ENCODE measurements around the gene TAOK3. TPM values are rescaled to one million over a fixed set of nuclear protein-coding genes. Genes with fewer than 3 reads are reported as not detected.

The TAOK3 gene
- total and polyA plus RNA-seq, 5 donors from 2014 or later, result 60.2 to 97.8 (median 72.1) TPM

- H3K27me3 Mint-ChIP-seq, result no peaks in the 10 kb centered on the region
- Histone ChIP-seq H3K4me3 (ENCODE audit: low read depth, low read length) (no peak overlapping the region), H3K9me3 (ENCODE audit: control insufficient read depth in 2 of 2, low read length in 2 of 2) (no peaks in the 10 kb centered on the region), H3K27me3 (ENCODE audit: control insufficient read depth, insufficient read depth, low read length) (no peaks in the 10 kb centered on the region), H3K4me1 (ENCODE audit: control insufficient read depth, insufficient read depth, low read length, poor library complexity, severe bottlenecking) (no peaks in the 10 kb centered on the region), H3K36me3 (ENCODE audit: control insufficient read depth, insufficient read depth, low read length) (peaks cover 74% of the 10 kb centered on the region), H3K27ac (ENCODE audit: insufficient read depth, low read length, poor library complexity, severe bottlenecking) (no peak overlapping the region)
- peak overlapping the region in 1 of 3 donors; percentile 86 for H3K27ac Mint-ChIP-seq
- H3K4me3 Mint-ChIP-seq, result no peak overlapping the region
- no peak for ATAC-seq (ENCODE audit: low read depth in 2 of 2)
- H3K9me3 Mint-ChIP-seq, result no peaks in the 10 kb centered on the region
- H3K4me1 Mint-ChIP-seq, result peaks cover 0 to 8% (median 0%) of the 10 kb centered on the region in 4 donors
- peaks cover 48% of the 10 kb centered on the region for H3K36me3 Mint-ChIP-seq
- DNase-seq, result no peak
Observed at GRCh38 chr12:118175823-118176447, 196.8 kb downstream of the TAOK3 start.

GRCh38 chr12:118166946-118167345 lies 205.8 kb downstream of the TAOK3 start:
- ATAC-seq (ENCODE audit: low read depth in 2 of 2) (no peak), DNase-seq (peak in 1 of 3 donors; percentile 54)
- no peaks in the 10 kb centered on the region for H3K4me1 ChIP-seq (ENCODE audit: control insufficient read depth, insufficient read depth, low read length, poor library complexity, severe bottlenecking)
- Mint-ChIP-seq H3K36me3 (peaks cover 38% of the 10 kb centered on the region), H3K4me3 (no peak overlapping the region), H3K9me3 (no peaks in the 10 kb centered on the region), H3K4me1 (peaks cover 6 to 21% (median 15%) of the 10 kb centered on the region in 4 donors), H3K27ac (peak overlapping the region in 2 of 3 donors; percentile 36 to 44), H3K27me3 (no peaks in the 10 kb centered on the region)
- no peaks in the 10 kb centered on the region for H3K9me3 ChIP-seq (ENCODE audit: control insufficient read depth in 2 of 2, low read length in 2 of 2)
- no peak overlapping the region for H3K27ac ChIP-seq (ENCODE audit: insufficient read depth, low read length, poor library complexity, severe bottlenecking)
- no peak overlapping the region for H3K4me3 ChIP-seq (ENCODE audit: low read depth, low read length)
- H3K27me3 ChIP-seq (ENCODE audit: control insufficient read depth, insufficient read depth, low read length), result no peaks in the 10 kb centered on the region
- peaks cover 64% of the 10 kb centered on the region for H3K36me3 ChIP-seq (ENCODE audit: control insufficient read depth, insufficient read depth, low read length)

DNA sequence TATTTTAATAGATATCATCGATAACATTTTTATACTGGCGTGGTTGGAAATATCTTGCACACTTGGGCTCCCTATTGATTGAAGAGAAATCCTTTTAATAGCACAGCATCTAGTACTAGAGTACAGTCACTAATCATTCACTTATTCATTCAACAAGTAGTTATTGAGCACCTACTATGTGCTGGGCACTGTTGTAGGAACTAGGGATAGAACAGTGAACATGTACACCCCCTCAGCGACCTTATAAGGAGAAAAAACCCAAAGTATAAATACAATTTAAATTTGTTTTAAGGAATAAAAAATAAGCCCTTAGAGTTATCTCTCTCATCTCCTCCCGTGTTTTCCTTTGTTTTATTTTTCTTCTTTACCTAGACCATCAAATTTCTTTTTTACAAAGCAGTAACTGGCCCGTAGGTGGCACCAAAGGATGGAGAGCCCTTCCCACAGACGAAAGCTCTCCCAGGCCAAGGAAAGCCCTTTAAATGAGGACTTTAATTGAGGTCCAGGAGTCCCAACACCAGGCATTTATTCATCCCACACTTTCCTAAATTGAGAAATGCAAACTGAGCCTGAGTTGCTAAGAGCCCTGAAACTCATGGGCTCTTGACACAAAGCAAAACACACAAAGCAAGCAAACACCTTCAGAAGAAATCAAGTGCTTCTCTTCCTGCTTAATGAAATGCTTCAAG lies 207.8 kb downstream of the TAOK3 start:
- peaks cover 65% of the 10 kb centered on the region for H3K36me3 ChIP-seq (ENCODE audit: control insufficient read depth, insufficient read depth, low read length)
- DNase-seq, result peak in 1 of 3 donors; percentile 10

DNA sequence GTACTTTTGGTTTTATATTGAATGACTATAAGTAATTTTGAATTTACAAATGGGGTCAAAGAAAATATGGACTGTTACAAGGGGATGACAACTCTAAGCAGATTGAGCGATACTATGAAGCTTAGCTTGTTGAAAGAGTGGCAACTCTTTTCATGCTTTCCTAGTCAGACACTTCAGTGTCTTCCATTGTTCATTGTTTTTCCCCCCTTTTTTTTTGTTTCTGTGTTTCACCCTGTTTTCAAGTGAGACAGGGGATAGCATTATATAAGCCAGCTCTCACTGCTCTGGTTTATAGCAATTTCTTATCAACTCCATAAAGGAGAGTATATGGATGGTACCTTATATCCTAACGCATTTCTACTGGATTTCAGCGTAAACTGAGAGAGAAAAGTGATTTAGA lies 212.2 kb downstream of the TAOK3 start:
- Histone ChIP-seq H3K36me3 (ENCODE audit: control insufficient read depth, insufficient read depth, low read length) (peaks cover 68% of the 10 kb centered on the region), H3K9me3 (ENCODE audit: control insufficient read depth in 2 of 2, low read length in 2 of 2) (no peaks in the 10 kb centered on the region), H3K27me3 (ENCODE audit: control insufficient read depth, insufficient read depth, low read length) (no peaks in the 10 kb centered on the region), H3K27ac (ENCODE audit: insufficient read depth, low read length, poor library complexity, severe bottlenecking) (no peak overlapping the region), H3K4me3 (ENCODE audit: low read depth, low read length) (no peak overlapping the region), H3K4me1 (ENCODE audit: control insufficient read depth, insufficient read depth, low read length, poor library complexity, severe bottlenecking) (no peaks in the 10 kb centered on the region)
- DNase-seq (no peak), ATAC-seq (ENCODE audit: low read depth in 2 of 2) (no peak)
- Mint-ChIP-seq H3K27me3 (no peaks in the 10 kb centered on the region), H3K27ac (no peak overlapping the region), H3K36me3 (peaks cover 29% of the 10 kb centered on the region), H3K4me3 (no peak overlapping the region), H3K4me1 (peaks cover 0 to 13% (median 7%) of the 10 kb centered on the region in 4 donors), H3K9me3 (no peaks in the 10 kb centered on the region)

More for the DNA sequence above, 207.8 kb downstream of the TAOK3 start:
- Histone ChIP-seq H3K9me3 (ENCODE audit: control insufficient read depth in 2 of 2, low read length in 2 of 2) (no peaks in the 10 kb centered on the region), H3K4me3 (ENCODE audit: low read depth, low read length) (no peak overlapping the region), H3K4me1 (ENCODE audit: control insufficient read depth, insufficient read depth, low read length, poor library complexity, severe bottlenecking) (no peaks in the 10 kb centered on the region), H3K27ac (ENCODE audit: insufficient read depth, low read length, poor library complexity, severe bottlenecking) (no peak overlapping the region), H3K27me3 (ENCODE audit: control insufficient read depth, insufficient read depth, low read length) (no peaks in the 10 kb centered on the region)
- no peaks in the 10 kb centered on the region for H3K27me3 Mint-ChIP-seq
- no peak overlapping the region for H3K4me3 Mint-ChIP-seq
- no peak for ATAC-seq (ENCODE audit: low read depth in 2 of 2)
- peak overlapping the region; percentile 24 to 77 (median 27) for H3K27ac Mint-ChIP-seq
- peaks cover 6 to 18% (median 12%) of the 10 kb centered on the region in 4 donors for H3K4me1 Mint-ChIP-seq
- no peaks in the 10 kb centered on the region for H3K9me3 Mint-ChIP-seq
- peaks cover 37% of the 10 kb centered on the region for H3K36me3 Mint-ChIP-seq

DNA sequence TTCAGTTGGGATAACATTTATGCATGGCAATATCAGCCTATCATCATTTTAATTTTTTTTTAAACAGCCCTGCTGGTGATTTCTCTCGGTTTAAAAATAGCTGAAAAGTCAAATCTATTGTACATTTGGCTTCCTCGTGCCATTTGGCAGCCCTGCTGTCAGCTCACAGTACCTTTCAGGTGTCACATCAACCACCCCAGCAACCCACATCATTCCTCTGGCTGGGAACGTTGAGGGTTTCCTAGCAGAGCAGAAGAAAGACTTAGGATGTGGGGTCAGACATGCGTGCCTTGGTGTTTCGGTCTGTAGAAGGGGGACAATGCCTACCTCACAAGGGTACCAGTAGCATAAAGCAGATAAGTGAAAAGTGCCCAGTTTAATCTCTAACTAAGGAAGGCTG lies 221.0 kb downstream of the TAOK3 start:
- H3K36me3 ChIP-seq (ENCODE audit: control insufficient read depth, insufficient read depth, low read length), result peaks cover 40% of the 10 kb centered on the region
- H3K4me1 Mint-ChIP-seq, result peaks cover 0 to 5% (median 2%) of the 10 kb centered on the region in 4 donors
- no peaks in the 10 kb centered on the region for H3K4me1 ChIP-seq (ENCODE audit: control insufficient read depth, insufficient read depth, low read length, poor library complexity, severe bottlenecking)
- DNase-seq (no peak), ATAC-seq (ENCODE audit: low read depth in 2 of 2) (no peak)
- H3K36me3 Mint-ChIP-seq, result peaks cover 25% of the 10 kb centered on the region
- no peak overlapping the region for H3K27ac ChIP-seq (ENCODE audit: insufficient read depth, low read length, poor library complexity, severe bottlenecking)
- no peaks in the 10 kb centered on the region for H3K9me3 Mint-ChIP-seq
- H3K4me3 ChIP-seq (ENCODE audit: low read depth, low read length), result no peak overlapping the region
- no peaks in the 10 kb centered on the region for H3K27me3 ChIP-seq (ENCODE audit: control insufficient read depth, insufficient read depth, low read length)
- H3K27me3 Mint-ChIP-seq, result no peaks in the 10 kb centered on the region
- H3K9me3 ChIP-seq (ENCODE audit: control insufficient read depth in 2 of 2, low read length in 2 of 2), result no peaks in the 10 kb centered on the region
- H3K4me3 Mint-ChIP-seq, result no peak overlapping the region
- H3K27ac Mint-ChIP-seq, result no peak overlapping the region

DNA sequence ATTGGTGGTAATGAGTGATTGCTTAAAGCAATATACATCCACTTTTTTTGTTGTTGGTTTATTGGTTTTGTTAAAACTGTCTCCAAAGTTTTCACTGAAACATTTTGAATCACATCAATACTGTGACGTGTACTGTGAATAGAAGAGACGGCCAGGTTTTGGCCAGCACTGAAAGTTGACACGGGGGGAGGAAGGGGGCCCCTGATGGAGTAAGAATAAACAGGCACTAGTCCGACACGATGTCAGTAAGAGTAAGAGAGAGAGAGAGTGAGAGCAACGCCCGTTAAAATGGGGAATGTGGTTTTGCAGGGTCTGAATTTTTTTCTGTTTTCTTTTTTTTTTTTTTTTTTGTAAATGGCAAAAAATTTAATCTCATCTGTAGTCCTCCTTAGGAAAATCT lies 222.1 kb downstream of the TAOK3 start:
- DNase-seq (no peak), ATAC-seq (ENCODE audit: low read depth in 2 of 2) (no peak)
- peaks cover 0 to 5% (median 2%) of the 10 kb centered on the region in 4 donors for H3K4me1 Mint-ChIP-seq
- Histone ChIP-seq H3K27ac (ENCODE audit: insufficient read depth, low read length, poor library complexity, severe bottlenecking) (no peak overlapping the region), H3K4me3 (ENCODE audit: low read depth, low read length) (no peak overlapping the region), H3K4me1 (ENCODE audit: control insufficient read depth, insufficient read depth, low read length, poor library complexity, severe bottlenecking) (no peaks in the 10 kb centered on the region), H3K9me3 (ENCODE audit: control insufficient read depth in 2 of 2, low read length in 2 of 2) (no peaks in the 10 kb centered on the region), H3K27me3 (ENCODE audit: control insufficient read depth, insufficient read depth, low read length) (no peaks in the 10 kb centered on the region), H3K36me3 (ENCODE audit: control insufficient read depth, insufficient read depth, low read length) (peaks cover 44% of the 10 kb centered on the region)
- H3K4me3 Mint-ChIP-seq, result peak overlapping the region in 1 of 4 donors; percentile 57
- peaks cover 29% of the 10 kb centered on the region for H3K36me3 Mint-ChIP-seq
- no peaks in the 10 kb centered on the region for H3K27me3 Mint-ChIP-seq
- no peaks in the 10 kb centered on the region for H3K9me3 Mint-ChIP-seq
- H3K27ac Mint-ChIP-seq, result no peak overlapping the region

- no peaks in the 10 kb centered on the region for H3K9me3 ChIP-seq (ENCODE audit: control insufficient read depth in 2 of 2, low read length in 2 of 2)
- no peaks in the 10 kb centered on the region for H3K9me3 Mint-ChIP-seq
- no peaks in the 10 kb centered on the region for H3K4me1 ChIP-seq (ENCODE audit: control insufficient read depth, insufficient read depth, low read length, poor library complexity, severe bottlenecking)
- peaks cover 46% of the 10 kb centered on the region for H3K36me3 Mint-ChIP-seq
- H3K4me1 Mint-ChIP-seq, result peaks cover under 1 to 13% (median 6%) of the 10 kb centered on the region in 4 donors
- H3K27me3 ChIP-seq (ENCODE audit: control insufficient read depth, insufficient read depth, low read length), result no peaks in the 10 kb centered on the region
- no peak overlapping the region for H3K4me3 Mint-ChIP-seq
- no peaks in the 10 kb centered on the region for H3K27me3 Mint-ChIP-seq
- H3K36me3 ChIP-seq (ENCODE audit: control insufficient read depth, insufficient read depth, low read length), result peaks cover 58% of the 10 kb centered on the region
- no peak for ATAC-seq (ENCODE audit: low read depth in 2 of 2)
- no peak overlapping the region for H3K4me3 ChIP-seq (ENCODE audit: low read depth, low read length)
- no peak overlapping the region for H3K27ac Mint-ChIP-seq
- no peak overlapping the region for H3K27ac ChIP-seq (ENCODE audit: insufficient read depth, low read length, poor library complexity, severe bottlenecking)
- DNase-seq, result no peak
Observed at GRCh38 chr12:118148287-118148686, 224.4 kb downstream of the TAOK3 start.

DNA sequence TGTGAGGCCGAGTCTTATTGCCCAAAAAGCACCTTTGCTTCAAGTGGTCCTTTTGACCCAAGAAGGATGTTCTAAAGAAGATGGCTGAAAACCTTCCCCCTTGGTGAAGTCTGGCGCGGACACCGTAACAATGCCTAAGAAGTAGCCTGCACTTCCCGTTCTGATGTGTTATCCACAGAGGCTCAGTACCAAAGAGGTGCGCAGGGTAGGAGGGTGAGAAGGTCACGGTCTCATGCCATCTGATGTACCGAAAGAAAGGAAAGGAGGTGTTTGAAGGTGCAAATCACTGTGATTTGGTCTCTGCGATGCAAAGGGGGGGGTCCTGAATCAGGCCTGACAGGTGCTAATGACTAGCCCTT lies 226.9 kb downstream of the TAOK3 start:
- Histone ChIP-seq H3K27ac (ENCODE audit: insufficient read depth, low read length, poor library complexity, severe bottlenecking) (no peak overlapping the region), H3K4me3 (ENCODE audit: low read depth, low read length) (no peak overlapping the region), H3K36me3 (ENCODE audit: control insufficient read depth, insufficient read depth, low read length) (peaks cover 52% of the 10 kb centered on the region), H3K27me3 (ENCODE audit: control insufficient read depth, insufficient read depth, low read length) (no peaks in the 10 kb centered on the region), H3K9me3 (ENCODE audit: control insufficient read depth in 2 of 2, low read length in 2 of 2) (no peaks in the 10 kb centered on the region), H3K4me1 (ENCODE audit: control insufficient read depth, insufficient read depth, low read length, poor library complexity, severe bottlenecking) (no peaks in the 10 kb centered on the region)
- no peaks in the 10 kb centered on the region for H3K9me3 Mint-ChIP-seq
- peaks cover 5 to 17% (median 9%) of the 10 kb centered on the region in 4 donors for H3K4me1 Mint-ChIP-seq
- DNase-seq (no peak), ATAC-seq (ENCODE audit: low read depth in 2 of 2) (no peak)
- no peaks in the 10 kb centered on the region for H3K27me3 Mint-ChIP-seq
- no peak overlapping the region for H3K4me3 Mint-ChIP-seq
- peaks cover 47% of the 10 kb centered on the region for H3K36me3 Mint-ChIP-seq
- peak overlapping the region in 2 of 3 donors; percentile 35 to 86 for H3K27ac Mint-ChIP-seq
